ENCODE measurements around the gene CHAF1A.

- TF ChIP-seq EP300 (IDR thresholded peaks at IDR 0.05) (no peak), CTCF (IDR thresholded peaks at IDR 0.05) (no peak)
These were observed 69.1 kb downstream of the CHAF1A start for GRCh38 chr19:4471403-4472173.

Data from gastroesophageal sphincter (tissue), 3 donors.